AG09309 (cell line): ENCODE measurements around the gene SLCO2B1.

ENCODE experiments used
- DNase-seq: peaks from one replicate; pipeline ENCODE4 v3.0.0-alpha.2; 2010; ENCODE audit warnings: low read depth
- H3K4me3 ChIP-seq: 2 replicates; pipeline ENCODE4 v1.5.1; 2011; ENCODE audit warnings: mild to moderate bottlenecking, low read depth, low read length, moderate library complexity; ENCODE audit not compliant: control insufficient read depth
- CTCF ChIP-seq: IDR thresholded peaks from 2 replicates; pipeline ENCODE4 v1.5.1; 2011; ENCODE audit warnings: mild to moderate bottlenecking, low read depth, low read length, inconsistent platforms; ENCODE audit not compliant: insufficient read depth, control insufficient read depth; ENCODE audit errors: missing control alignments

The SLCO2B1 gene

DNA sequence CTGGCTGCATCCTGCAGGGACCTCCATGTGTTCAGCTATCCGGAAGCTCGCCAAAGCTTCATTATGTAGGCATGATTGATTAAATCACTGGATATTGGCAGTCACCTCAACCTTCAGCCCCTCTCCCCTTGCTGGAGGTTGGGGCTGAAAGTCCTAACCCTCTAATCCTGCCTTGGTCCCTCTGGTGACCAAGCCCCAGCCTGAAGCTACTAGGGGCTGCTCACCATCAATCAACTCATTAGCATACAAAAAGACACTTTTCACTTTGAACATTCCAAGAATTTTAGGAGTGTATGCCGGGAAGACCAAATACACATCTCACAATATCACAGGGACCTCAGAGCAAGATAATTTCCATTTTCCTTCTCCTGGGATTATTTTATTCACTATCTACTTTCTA, 50.9 kb downstream of the SLCO2B1 start:
- no peak for TF ChIP-seq CTCF
- H3K4me3 ChIP-seq: no peak overlapping the region
- no peak for DNase-seq

DNA sequence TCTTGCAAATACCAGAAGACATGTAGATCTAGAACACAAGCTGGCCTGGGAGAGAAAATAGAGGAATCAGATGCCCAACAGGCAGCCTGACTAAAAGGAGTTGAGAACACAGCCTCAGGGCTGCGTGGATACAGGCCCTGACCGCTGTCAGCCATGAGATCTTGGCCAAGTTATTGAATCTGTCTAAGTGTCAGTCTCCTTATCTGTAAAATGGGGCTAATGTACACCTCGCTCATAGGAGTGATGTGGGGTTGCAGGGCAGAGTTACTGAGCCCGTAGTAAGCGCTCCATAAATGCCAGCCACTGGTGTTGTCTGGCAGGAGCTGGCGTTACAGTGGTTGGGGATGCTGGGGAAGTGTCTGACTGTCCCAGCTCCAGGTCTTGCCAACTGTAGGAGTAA, 51.3 kb downstream of the SLCO2B1 start:
- no peak for DNase-seq
- no peak for TF ChIP-seq CTCF
- H3K4me3 ChIP-seq: no peak overlapping the region

DNA sequence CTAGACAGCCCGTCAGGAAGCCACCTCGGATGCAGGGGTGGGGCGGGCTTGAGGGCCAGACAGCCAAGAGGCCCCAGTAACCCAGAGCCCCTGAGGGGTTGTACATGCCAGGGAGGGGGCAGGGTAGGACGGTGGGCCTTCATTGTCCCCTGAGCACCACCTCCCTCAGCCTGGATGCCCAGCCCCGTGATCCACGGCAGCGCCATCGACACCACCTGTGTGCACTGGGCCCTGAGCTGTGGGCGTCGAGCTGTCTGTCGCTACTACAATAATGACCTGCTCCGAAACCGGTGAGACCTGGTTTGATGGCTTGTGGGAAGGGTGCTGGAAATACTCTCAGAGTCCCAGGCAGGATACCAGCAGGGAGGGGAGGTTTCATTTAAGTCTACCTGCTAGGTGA, 52.2 kb downstream of the SLCO2B1 start:
- no peak for TF ChIP-seq CTCF
- H3K4me3 ChIP-seq: no peak overlapping the region
- DNase-seq: no peak

GRCh38 chr11:75203641-75204011, 52.7 kb downstream of the SLCO2B1 start:
- TF ChIP-seq CTCF: no peak
- H3K4me3 ChIP-seq: no peak overlapping the region
- DNase-seq: no peak

DNA sequence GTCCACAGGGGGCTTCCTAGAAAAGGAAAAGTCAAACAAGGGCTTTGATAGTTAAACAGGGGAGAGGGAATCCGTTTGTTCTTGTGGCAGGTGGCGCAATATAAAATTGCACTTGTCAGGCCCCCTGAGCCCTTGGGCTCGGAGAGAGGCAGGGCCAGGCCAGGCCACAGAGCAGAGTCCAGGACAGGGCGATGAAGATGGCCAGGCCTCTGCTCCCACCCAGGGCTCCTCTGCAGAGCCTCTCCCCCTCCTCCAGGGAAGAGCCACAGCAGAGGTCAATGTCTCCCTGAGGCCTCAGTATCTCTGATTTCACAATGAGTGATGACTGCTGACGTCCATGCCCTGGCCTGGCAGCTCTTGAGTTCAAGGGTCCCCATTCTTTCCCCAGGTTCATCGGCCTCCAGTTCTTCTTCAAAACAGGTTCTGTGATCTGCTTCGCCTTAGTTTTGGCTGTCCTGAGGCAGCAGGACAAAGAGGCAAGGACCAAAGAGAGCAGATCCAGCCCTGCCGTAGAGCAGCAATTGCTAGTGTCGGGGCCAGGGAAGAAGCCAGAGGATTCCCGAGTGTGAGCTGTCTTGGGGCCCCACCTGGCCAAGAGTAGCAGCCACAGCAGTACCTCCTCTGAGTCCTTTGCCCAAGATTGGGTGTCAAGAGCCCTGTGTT, 53.2 kb downstream of the SLCO2B1 start:
- no peak overlapping the region for H3K4me3 ChIP-seq
- DNase-seq: no peak
- TF ChIP-seq CTCF: no peak

DNA sequence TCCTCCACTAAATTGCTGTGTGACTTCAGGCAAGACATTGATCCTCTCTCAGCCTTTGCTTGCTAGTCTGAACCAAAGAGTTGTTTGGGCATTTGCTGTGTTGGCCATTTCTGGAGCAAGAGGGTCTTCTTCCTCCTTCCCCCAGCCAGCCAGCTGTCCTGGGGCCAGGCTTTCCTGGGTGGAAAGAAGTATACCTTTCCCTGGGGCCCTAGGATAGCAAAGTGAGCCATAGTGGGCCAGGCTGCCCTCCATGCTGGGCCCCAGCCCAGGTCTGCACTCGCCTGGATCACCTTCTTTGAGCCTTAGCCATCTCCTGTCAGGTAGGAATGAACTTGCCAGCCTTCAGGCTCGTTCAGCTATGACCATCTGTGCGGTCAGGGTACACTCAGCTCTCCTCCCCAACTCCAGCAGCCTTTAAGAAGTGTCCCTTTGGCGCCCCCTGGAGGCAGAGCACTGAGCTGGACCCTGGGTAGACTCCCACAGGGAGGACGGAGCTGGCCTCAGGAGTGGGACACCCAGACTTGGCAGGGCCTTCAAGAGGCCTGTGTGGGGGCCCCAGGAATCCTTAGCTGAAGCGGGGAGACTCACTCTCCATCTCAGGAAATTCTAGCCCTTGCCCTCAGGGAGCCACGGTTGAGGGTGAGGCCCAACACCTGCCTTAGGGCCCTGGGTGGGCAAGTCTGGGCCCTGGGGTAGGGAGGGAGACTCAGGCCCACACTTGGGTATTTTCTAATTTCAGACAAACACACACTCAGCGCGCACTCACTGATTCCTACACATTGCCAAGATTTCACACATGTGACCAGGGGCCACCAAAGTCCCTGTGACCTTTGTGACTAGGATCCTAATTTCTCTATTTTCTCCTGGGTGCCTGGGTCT, 54.0 kb downstream of the SLCO2B1 start:
- peak; percentile 29 for DNase-seq
- no peak overlapping the region for H3K4me3 ChIP-seq
- TF ChIP-seq CTCF: peak; percentile 97
